ENCODE measurements around the gene GPC5.
"Not testable (repeated sequence)": the region's sequence is repeated elsewhere in the genome, so short reads cannot be mapped to it uniquely, and the experiment has no call there.

GPC5 gene

GRCh38 chr13:91659256-91660075 lies 261.0 kb downstream of the GPC5 start:
- DNase-seq = no peak

- no peak for DNase-seq
Observed at GRCh38 chr13:91660076-91660415, 261.6 kb downstream of the GPC5 start.

GRCh38 chr13:91661692-91662490 lies 263.5 kb downstream of the GPC5 start:
- DNase-seq = no peak

- no peak for DNase-seq
Observed at GRCh38 chr13:91664039-91664438, 265.6 kb downstream of the GPC5 start.

GRCh38 chr13:91667486-91667885 lies 269.1 kb downstream of the GPC5 start:
- DNase-seq = no peak

- DNase-seq = no peak
Observed at GRCh38 chr13:91668866-91669495, 270.6 kb downstream of the GPC5 start.

- not testable (repeated sequence) for DNase-seq
Observed at GRCh38 chr13:91674347-91674746, 275.9 kb downstream of the GPC5 start.

GRCh38 chr13:91684746-91685145 lies 286.3 kb downstream of the GPC5 start:
- no peak for DNase-seq

GRCh38 chr13:91690944-91691343 lies 292.5 kb downstream of the GPC5 start:
- no peak for DNase-seq

- DNase-seq = no peak
Observed at GRCh38 chr13:91693466-91693865, 295.0 kb downstream of the GPC5 start.

GRCh38 chr13:91698308-91698707 lies 299.9 kb downstream of the GPC5 start:
- DNase-seq = no peak

- no peak for DNase-seq
Observed at GRCh38 chr13:91698767-91699166, 300.3 kb downstream of the GPC5 start.

- no peak for DNase-seq
Observed at GRCh38 chr13:91699863-91700262, 301.4 kb downstream of the GPC5 start.

GRCh38 chr13:91701975-91702374 lies 303.6 kb downstream of the GPC5 start:
- DNase-seq = no peak

GRCh38 chr13:91702411-91702810 lies 304.0 kb downstream of the GPC5 start:
- no peak for DNase-seq

- no peak for DNase-seq
Observed at GRCh38 chr13:91704398-91704797, 306.0 kb downstream of the GPC5 start.

- no peak for DNase-seq
Observed at GRCh38 chr13:91708558-91708957, 310.1 kb downstream of the GPC5 start.

- DNase-seq = no peak
Observed at GRCh38 chr13:91709180-91709579, 310.8 kb downstream of the GPC5 start.

GRCh38 chr13:91710733-91711132 lies 312.3 kb downstream of the GPC5 start:
- no peak for DNase-seq

GRCh38 chr13:91714855-91715254 lies 316.4 kb downstream of the GPC5 start:
- DNase-seq = no peak

GRCh38 chr13:91716436-91717065 lies 318.1 kb downstream of the GPC5 start:
- DNase-seq = no peak

- no peak for DNase-seq
Observed at GRCh38 chr13:91719033-91719432, 320.6 kb downstream of the GPC5 start.

- no peak for DNase-seq
Observed at GRCh38 chr13:91721413-91721812, 323.0 kb downstream of the GPC5 start.
